HG02938 (cell line): ENCODE data around the gene DNAJC3.
"Not testable (repeated sequence)": the region's sequence is repeated elsewhere in the genome, so short reads cannot be mapped to it uniquely, and the experiment has no call there.

Source experiments
- ATAC-seq: cut with Tn5 transposase; IDR thresholded peaks from one replicate; pipeline ENCODE4 v1.9.1; 2021; ENCODE audit warnings: mild to moderate bottlenecking, moderate library complexity; ENCODE audit not compliant: unreplicated experiment

The DNAJC3 gene

DNA sequence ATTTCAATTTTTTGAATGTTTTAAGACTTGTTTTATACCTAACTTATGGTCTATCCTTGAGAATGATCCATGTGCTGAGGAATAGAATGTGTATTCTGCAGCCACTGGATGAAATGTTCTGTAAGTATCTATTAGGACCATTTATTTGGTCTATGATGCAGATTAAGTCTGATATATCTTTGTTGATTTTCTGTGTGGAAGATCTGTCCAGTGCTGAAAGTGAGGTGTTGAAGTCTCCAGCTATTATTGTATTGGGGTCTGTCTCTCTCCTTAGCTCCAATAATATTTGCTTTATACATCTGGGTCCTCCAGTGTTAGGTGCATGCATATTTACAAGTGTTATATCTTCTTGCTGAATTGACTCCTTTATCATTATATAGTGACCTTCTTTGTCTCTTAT, 9.7 kb upstream of the DNAJC3 start:
- ATAC-seq, result not testable (repeated sequence)

DNA sequence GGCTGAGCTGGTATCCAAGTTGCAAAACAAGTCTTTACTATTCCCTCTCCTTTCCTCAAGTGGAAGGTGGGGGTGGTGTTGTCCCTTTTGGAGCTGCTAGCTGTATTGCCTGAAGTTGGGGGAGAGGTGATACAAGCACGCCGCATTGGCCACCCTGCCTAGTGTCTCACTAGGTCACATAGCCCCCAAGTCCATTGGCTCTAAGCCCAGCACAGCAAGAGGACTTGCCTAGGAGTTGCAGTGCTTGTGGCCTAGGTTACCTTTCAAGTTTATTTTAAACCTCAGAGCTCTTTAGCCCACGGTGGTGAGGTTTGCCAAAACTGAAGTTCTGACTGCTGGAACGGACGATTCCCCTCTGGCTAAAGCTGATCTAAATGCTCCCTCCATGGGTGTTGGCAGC, 5.3 kb upstream of the DNAJC3 start:
- ATAC-seq, result no peak

DNA sequence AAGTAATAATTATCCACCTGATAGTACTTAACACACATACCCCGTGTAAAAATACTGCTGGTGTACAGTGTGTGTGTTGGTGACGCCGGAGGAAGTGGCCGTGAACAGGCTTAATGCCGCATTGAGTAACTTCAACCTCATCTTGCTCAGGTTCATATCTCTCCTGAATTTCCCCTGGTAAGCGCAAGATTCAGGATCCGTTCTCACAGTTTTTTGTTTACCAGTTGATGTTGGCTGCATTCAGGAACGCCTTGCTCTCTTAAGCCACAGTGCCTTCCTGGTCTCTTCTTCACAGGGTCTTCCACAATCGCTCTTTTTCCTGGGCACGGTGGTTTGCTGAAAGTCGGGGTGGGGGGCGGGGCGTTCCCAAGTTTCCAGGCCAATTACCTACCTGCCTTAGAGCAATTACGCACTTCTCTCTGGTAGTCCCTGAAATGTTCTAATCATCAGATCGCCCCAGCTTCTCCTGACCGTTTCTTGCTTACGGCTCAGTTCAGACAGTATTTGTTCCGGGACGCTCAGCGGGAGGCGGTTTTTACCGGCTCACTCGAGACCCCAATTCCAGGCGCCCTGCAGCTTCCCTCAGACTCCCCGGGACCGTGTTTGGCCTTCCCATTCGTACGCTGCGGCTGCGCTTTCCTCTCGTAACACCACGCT, 706 bp upstream of the DNAJC3 start:
- peak; percentile 13 for ATAC-seq

DNA sequence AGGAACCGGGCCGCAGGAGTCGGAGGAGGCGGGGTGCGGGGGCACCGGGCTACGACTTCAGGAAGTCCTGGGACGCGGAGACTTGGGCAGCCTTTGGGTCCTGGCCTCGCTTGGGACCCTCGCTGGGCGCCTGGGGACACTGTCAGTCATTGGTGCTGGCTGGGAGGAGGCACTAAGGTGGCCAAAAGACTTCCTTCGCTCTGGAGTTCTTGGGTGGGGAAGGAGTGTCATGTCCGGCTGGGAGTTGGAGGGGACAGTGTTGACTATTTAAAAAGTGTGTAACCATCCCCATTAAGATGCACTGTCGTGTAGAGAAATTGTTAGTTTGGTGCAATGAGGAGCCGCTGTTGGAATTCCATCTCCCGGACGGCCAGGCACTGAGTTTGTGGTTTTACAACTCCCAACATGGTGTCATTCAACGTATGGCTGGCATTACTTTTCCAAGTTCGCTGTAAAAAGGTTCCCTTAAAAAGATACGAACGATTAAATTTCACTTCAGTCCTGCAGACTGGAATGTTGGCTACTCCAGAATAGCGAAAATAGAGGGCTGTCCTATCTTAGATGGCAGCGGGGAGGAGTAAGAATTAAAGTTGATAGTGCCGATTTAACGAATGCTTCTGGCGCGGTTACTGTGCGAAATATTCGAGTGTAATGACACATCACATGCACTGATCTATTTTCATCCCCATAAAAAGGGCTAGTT, 776 bp downstream of the DNAJC3 start:
- no peak for ATAC-seq

DNA sequence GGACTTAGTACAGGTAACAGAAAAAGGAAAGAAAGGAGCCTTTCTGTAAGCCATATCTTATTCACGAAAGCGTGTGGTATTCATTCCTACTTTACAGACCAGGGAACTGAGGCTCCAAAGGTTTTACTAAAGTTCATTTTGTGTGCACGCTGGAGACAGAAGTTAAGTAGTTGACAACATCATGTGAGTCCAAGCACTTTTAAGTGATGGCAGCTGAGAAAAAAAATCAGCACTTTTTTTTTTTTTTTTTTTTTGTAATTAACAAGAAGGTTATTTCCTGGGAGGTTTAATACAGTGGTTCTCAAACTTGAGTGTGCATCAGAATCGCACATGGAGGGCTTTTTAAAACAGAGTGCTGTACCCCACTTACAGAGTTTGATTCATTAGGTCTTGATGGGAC, 2.0 kb downstream of the DNAJC3 start:
- no peak for ATAC-seq

DNA sequence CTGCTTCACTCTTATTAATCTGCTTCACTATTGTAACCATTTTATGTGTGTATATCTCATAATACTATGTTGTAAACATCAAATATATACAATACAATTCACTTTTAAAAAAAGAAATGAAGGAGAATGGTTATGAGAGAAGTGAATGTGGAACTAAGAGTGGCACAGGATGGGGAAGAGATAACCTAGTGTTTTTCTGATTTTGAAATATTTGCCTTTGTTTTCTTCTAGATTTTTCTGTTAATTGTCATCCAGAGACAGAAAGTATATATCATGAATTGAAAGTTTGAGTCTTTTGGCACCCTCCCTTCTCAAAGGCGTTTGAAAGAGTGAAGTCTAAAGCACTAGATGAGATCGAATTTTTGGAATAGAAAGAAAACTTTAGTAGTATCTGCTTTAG, 2.8 kb downstream of the DNAJC3 start:
- ATAC-seq, result no peak

DNA sequence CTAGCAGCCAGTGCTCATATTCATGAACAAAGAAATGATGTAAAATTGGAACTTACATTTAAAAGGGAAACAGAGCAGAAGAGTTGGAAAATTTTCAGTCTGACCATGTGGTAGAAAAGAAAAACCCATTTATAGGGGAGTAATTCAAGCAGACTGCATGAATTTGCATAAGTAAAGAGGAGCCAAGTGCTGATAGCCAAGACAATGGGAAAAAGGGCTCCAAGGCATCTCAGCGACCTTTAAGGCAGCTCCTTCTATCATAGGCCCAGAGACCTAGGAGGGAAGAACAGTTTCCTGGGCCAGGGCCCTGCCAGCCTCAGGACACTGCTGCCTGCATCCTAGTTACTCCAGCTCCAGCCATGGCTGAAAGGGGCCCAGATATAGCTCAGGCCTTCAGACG, 7.5 kb downstream of the DNAJC3 start:
- no peak for ATAC-seq

DNA sequence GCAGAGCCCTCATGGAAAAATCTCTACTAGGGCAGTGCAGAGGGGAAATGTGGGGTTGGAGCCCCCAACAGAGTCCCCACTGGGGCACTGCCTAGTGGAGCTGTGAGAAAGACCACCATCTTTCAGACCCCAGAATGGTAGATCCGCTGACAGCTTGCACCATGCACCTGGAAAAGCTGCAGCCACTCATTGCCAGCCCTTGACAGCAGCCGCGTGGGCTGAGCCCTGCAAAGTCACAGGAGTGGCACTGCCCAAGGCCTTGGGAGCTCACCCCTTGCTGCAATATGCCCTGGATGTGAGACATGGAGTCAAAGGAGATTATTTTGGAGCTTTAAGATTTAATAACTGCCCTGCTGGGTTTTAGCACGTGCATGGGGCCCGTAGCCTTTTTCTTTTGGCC, 8.0 kb downstream of the DNAJC3 start:
- ATAC-seq, result not testable (repeated sequence)

DNA sequence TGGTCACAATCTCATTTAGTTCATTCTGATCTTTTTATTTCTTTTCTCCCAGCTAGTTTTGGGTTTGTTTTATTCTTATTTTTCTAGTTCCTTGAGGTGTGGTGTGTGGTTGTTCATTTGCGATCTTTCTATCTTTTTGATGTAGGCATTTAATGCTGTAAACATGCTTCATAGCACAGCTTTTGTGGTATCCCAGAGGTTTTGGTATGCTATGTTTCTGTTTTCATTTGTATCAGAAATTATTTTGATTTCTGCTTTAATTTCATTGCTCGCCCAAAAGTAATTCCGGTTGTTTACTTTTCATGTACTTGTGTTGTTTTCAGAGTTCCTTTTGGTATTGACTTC, 12.6 kb downstream of the DNAJC3 start:
- ATAC-seq, result peak; percentile 27

DNA sequence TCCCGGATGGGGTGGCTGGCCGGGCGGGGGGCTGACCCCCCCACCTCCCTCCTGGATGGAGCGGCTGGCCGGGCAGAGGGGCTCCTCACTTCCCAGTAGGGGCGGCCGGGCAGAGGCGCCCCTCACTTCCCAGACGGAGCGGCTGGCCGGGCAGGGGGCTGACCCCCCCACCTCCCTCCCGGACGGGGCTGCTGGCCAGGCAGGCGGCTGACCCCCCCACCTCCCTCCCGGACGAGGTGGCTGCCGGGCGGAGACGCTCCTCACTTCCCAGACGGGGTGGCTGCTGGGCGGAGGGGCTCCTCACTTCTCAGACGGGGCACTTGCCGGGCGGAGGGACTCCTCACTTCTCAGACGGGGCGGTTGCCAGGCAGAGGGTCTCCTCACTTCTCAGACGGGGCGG, 14.0 kb downstream of the DNAJC3 start:
- not testable (repeated sequence) for ATAC-seq

DNA sequence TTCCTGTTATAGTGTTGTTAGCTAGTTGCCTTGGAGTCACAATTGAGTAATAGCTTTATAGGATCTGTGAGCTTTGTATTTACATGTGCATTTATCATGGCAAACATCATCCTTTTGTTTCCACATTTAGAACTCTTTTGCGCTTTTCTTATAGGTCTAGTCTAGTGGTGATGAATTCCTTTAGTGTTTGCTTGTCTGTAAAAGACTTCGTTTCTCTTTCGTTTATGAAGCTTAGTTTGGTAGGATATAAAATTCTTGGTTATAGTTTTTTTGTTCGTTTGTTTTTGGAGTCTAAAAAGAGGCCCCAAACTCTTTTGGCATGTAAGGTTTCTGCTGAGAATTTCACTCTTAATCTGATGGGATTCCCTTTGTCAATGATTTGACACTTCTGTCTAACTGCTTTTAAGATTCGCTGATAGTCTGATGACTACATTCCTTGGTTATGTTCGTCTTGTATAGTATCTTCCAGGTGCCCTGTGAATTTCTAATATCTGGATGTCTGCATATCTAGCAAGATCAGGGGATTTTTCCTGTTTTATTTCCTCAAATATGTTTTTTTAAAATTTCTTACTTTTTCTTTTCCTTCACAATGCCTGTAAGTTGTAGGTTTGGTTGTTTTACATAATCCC, 20.2 kb downstream of the DNAJC3 start:
- no peak for ATAC-seq

DNA sequence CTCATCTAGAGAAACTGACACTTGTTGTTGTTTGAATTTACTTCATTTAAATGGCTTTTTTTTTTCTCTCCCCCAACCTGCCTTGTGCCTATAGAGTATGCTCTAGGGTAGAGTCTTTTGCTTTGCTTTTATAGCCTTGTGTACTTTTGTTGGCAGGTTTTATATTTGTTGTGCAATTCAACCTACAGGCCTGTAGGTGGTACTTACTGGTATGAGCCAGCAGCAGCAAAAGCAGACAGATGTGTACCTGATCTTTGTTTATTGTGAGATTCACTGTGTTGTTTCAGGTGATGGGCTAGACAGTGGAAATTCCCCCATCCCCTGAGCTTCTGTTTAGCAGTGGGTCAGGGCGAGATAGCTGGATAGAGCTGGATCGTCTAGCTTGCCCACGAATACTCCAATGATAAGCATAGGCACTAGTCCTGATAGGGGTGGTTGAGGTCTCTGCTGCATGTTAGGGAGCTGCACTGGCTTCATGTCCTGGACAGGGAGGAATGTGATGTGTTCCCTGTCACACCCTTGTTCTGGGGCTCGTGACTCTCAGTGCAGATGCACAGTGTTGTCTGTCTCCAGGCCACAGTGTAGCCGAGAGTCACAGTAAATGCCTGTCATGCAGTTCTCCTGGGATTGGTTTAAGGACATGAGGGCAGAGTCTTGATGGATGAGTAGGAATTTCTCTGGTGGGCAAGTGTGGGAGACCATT, 21.3 kb downstream of the DNAJC3 start:
- peak; percentile 54 for ATAC-seq

DNA sequence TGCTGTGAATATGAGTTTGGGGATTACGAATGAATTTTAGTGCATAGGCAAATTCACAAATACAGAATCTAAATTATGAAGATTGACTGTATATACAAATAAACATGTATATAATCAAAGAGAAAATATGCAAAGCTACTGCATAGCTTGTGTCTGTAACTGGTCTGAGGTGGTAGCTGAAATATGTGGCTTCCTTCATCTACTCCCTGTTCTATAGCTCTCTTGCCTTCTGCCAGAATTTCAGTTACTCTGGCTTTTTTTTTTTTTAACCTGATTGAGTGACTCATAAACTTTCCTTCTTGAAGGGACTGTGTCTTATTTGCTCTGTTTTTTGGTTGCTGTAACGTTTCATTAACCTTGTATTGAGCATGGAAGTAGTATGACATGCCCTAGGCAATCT, 26.6 kb downstream of the DNAJC3 start:
- no peak for ATAC-seq

DNA sequence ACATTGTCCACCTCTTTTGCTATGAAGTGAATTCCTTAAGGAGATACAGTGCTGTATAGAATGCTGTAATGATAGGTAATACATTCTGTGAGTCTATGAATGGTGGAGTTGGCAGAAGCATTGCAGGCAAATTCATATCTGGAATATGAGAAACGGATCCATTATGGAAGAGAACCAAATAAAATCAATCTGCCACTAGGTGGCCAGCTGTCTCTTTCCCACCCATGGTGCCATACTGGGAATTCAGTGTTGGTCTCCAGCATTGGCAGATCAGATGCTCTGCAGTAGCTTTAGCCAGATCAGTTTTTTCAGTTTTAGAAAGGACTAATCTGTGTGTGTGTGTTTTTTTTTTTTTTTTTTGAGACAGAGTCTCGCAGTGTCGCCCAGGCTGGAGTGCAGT, 27.6 kb downstream of the DNAJC3 start:
- no peak for ATAC-seq

DNA sequence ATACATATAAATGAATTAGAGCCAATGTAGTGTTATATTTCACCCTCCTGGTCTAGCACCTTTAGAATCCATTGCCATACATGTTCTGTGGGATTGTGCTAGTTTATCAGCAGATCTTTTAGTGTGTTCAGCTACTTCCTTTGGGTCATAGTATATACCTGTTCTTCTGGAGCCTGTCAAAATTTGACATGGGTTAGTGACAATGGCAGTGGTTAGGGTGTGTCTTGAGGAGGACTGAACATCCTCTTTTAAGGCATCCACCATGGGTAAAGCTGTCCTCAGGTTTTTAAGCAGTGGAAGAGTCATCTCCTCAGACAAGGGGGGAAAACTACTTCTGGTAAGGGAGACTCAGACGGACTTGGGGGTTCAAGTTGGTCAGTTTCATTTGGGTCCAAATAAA, 29.4 kb downstream of the DNAJC3 start:
- no peak for ATAC-seq

DNA sequence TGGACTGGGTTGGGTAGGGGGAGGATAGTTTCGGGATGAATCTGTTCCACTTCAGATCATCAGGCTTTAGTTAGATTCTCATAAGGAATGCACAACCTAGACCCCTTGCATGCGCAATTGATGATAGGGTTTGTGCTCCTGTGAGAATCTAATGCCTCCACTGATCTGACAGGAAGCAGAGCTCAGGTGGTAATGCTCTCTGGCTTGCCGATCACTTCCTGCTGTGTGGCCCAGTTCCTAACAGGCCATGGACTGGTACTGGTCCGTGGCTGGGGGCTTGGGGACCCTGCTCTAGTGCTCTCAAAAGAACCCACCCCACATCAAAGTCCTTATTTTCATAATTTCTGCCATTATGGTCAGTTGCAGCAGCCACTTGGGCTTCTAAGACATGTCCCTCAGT, 30.1 kb downstream of the DNAJC3 start:
- no peak for ATAC-seq

DNA sequence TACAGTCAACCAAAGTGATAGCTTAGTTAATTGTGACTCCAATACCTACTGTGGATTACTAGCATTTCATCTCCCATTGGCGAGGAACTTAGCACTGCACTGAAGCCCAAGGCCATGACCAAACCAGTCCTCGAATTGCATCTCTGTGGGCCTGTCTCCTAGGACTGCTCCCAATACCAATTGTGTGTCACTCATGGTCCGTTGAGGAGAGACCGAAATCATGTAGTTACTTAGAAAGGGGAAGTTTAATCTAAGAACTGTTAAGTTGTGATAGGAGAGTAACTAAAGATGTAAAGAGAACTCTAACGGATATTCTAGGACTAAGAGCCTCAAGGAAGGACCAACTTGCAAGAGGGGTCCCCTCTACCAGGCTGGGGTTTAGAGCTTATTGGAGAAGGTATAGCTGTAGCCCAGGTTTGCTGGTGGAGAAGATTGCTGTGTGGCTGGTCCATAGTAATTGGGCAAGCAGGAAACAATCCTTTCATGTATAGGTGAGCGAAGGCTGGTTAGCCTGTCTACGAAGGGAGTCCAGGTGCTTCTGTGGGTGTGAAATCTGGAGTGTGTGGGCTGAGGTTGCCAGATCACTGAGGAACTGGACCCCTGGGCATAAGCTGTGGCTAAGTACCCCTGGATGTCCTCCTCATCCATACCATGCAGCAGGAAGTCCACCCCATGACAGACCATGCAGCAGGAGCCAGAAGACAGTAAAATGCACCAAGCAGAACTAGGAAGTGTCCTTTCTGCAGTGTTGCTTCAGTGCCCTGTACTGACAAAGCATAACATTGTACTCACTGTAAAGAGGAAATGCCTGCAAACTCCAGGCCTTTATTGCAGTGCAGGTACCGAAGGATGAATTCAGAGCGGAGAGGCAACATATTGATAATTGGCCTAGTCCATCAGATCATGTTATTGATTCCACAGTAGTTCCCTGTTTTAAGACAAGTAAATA, 30.8 kb downstream of the DNAJC3 start:
- no peak for ATAC-seq

DNA sequence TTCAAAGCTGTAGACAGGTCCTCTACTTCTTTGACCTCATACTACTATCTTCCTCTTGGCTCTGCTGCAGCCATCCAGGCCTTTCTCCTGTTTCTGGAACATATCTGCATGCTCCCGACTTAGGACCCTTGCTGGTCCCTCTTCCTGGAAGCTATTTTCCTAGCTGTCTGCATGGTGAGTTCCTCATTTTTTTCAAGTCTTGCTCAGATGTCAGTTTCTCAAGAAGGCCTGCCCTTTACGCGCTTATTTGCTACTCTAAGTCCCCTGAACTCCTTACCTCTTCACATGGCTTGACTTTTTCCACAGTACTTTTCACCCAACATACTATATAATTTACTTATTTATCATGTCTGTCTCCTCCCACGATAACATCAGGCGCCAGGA, 31.4 kb downstream of the DNAJC3 start:
- ATAC-seq, result no peak

DNA sequence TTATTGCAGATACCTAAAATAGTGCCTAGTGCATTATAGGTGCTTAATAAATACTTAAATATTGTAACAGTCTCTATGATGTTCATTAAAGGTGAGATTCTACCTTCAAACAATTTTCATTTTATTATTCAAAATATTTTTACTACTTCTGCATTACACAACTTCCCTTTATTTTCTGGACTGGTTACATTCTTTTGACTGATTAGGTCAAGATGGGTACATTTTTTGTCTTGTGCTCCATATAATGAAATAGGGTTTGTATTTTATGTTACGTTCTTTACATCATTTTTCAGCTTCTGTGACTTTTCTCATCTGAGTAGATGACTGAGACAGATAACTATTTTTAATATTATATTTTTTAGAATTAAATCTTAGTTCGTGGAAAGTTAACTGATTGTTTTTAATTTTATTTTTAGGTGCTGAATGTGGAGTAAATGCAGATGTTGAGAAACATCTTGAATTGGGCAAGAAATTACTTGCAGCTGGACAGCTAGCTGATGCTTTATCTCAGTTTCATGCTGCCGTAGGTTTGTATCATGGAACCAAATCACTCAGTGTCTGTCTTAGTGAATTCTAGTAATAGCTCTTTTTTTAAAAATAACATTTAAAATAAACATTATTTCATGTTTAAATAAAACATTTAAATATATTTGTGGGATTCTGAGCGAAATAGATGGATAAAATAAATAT, 32.0 kb downstream of the DNAJC3 start:
- no peak for ATAC-seq

DNA sequence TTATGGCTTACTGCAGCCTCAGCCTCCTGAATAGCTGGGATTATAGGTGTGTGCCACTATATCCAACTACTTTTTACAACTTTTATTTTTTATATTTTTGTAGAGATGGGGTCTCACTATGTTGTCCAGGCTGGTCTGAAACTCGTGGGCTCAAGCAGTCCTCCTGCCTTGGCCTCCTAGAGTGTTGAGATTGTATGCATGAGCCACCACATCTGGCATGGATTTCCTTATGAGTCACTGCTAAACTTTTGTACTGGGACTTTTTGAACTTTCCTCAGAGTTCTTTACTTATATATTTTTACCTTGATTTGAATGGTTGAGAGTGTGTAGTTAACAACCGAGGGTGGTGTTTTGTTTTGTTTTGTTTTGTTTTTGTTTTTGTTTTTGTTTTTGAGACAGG, 33.4 kb downstream of the DNAJC3 start:
- no peak for ATAC-seq
